AG04449 (cell line): ENCODE results near the gene C1QTNF5.

Source experiments
- CTCF ChIA-PET: fragments of 350-600 bp; formaldehyde crosslinking; extraction: SDS; loops from one replicate; lab custom pipeline; 2021; ENCODE audit warnings: antibody characterized with exemption; lab: Yijun Ruan, JAX
- POLR2A ChIA-PET: fragments of 400-600, 350-600 bp; formaldehyde crosslinking; extraction: SDS; loops from one replicate; lab custom pipeline; 2020; ENCODE audit warnings: antibody characterized with exemption, inconsistent platforms; lab: Yijun Ruan, JAX
- DNase-seq: peaks from one replicate; pipeline ENCODE4 v3.0.0-alpha.2; 2010; ENCODE audit warnings: low read depth, low spot score
- H3K4me3 ChIP-seq: 2 replicates; pipeline ENCODE4 v1.5.1; 2011; ENCODE audit warnings: low read depth, mild to moderate bottlenecking, control low read depth, low read length
- TF ChIP-seq, protein P1 (sequence below): IDR thresholded peaks from one replicate; pipeline ENCODE4 v1.5.1; 2011; ENCODE audit warnings: mild to moderate bottlenecking, moderate library complexity, low read length, control low read depth, inconsistent platforms; ENCODE audit not compliant: insufficient read depth; ENCODE audit errors: missing control alignments

The C1QTNF5 gene

DNA sequence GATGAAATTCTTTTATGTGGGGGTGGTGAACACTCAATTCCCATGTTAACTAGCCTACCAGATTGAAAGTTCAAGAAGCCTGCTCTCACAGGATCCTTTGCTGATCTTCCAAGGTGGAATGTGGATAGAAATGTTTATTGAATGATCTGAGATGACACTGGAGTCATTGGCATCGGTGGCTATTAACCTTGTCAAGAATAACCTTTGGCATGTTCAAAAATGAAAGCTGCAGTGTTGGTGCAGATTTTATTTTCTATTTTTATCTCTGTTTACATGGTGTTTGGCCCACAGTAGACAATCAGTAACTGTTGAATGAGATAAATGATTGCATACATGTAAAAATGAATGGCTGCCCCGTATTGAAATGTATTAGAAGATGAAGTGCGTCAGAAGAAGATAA, 42.7 kb downstream of the C1QTNF5 start:
- ChIA-PET CTCF (interaction anchor here (0.8 to 3.0 kb wide), 7 partner anchors 15 to 101 kb away, joined by 3 to 25 read pairs (median 3); partner anchors contain the start of genes CBL and MCAM), POLR2A (no interaction called here)
- TF ChIP-seq, protein P1, sequence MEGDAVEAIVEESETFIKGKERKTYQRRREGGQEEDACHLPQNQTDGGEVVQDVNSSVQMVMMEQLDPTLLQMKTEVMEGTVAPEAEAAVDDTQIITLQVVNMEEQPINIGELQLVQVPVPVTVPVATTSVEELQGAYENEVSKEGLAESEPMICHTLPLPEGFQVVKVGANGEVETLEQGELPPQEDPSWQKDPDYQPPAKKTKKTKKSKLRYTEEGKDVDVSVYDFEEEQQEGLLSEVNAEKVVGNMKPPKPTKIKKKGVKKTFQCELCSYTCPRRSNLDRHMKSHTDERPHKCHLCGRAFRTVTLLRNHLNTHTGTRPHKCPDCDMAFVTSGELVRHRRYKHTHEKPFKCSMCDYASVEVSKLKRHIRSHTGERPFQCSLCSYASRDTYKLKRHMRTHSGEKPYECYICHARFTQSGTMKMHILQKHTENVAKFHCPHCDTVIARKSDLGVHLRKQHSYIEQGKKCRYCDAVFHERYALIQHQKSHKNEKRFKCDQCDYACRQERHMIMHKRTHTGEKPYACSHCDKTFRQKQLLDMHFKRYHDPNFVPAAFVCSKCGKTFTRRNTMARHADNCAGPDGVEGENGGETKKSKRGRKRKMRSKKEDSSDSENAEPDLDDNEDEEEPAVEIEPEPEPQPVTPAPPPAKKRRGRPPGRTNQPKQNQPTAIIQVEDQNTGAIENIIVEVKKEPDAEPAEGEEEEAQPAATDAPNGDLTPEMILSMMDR, result no peak
- no peak overlapping the region for H3K4me3 ChIP-seq
- no peak for DNase-seq

DNA sequence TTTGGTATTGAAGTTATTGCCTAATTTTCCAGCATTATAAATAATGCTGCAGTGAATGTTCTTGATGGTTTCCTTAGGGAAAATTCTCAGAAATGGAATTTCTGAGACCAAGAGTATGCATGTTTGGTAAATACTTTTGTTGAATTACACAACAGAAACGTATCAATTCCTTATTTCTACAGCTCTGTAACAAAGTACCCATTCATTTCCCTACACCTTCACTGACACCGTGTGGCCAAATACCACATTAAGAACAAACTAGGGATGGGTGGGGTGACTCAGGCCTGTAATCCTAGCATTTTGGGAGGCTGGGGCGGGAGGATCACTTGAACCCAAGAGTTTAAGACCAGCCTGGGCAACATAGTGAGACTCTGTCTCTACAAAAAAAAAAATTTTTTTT, 45.5 kb downstream of the C1QTNF5 start:
- DNase-seq, result no peak
- ChIA-PET POLR2A (interaction anchor here (0.6 kb wide), 1 partner anchor 239 kb away, joined by 3 read pairs; the partner anchor contains the start of gene HYOU1), CTCF (interaction anchor here (0.6 to 3.2 kb wide), 3 partner anchors 11 to 150 kb away, joined by 3 to 11 read pairs (median 3); no protein-coding TSS in a partner anchor)
- TF ChIP-seq, protein P1, result no peak
- H3K4me3 ChIP-seq, result no peak overlapping the region

DNA sequence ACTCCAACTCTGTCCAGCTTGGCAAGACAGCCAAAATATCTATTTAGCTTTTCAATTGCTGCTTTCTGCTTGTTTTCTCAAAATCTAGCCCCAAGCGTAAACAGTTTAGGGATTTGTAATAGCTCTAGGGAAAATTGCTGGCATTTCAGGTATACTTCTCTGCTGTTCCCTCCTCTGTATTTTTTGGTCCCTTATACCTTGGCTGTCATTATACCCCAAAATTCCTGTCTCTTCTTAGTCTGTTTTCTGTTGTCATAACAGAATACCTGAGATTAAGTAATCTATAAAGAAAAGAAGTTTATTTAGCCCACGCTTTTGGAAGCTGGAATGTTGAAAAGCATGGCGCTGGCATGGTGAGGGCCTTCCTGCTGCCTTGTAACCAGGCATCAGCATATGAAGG, 47.2 kb downstream of the C1QTNF5 start:
- CTCF ChIA-PET, result interaction anchor here (1.1 to 3.2 kb wide), 2 partner anchors 9 to 14 kb away, joined by 3 to 11 read pairs; no protein-coding TSS in a partner anchor
- POLR2A ChIA-PET, result no interaction called here
- TF ChIP-seq, protein P1, result no peak
- DNase-seq, result no peak
- no peak overlapping the region for H3K4me3 ChIP-seq

DNA sequence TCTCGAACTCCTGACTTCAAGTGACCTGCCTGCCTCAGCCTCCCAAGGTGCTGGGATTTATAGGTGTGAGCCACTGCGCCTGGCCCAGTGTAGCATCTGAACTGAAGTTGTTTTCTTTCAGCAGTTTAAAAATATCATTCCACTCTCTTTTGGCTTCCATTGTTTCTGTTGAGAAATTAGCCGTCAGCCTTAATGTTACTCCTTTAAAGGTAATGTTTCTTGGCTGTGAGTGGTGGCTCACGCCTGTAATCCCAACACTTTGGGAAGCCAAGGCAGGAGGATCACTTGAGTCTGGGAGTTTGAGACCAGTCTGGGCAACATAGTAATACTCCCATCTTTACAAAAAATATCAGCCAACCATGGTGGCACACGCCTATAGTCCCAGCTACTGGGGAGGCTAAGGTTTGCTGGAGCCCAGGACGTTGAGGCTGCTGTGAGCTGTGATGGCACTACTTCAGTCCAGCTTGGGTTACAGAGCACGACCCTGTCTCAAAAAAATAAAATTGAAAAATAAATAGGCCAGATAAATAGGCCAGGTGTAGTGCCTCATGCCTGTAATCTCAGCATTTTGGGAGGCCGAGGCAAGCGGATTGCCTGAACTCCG, 49.7 kb downstream of the C1QTNF5 start:
- CTCF ChIA-PET, result interaction anchor here (1.7 to 3.3 kb wide), 2 partner anchors 86 to 95 kb away, joined by 5 to 15 read pairs; partner anchors contain the start of gene CBL
- H3K4me3 ChIP-seq, result no peak overlapping the region
- POLR2A ChIA-PET, result no interaction called here
- TF ChIP-seq, protein P1, result no peak
- DNase-seq, result no peak
